T47D (cell line): ENCODE data around the gene C2orf76.
A peak's percentile ranks its signal among the peaks of the same experiment; 100 is the strongest.

ENCODE experiments used
- DNase-seq, 2 experiments: peaks; one replicate each; pipeline versions ENCODE4 v3.0.0 to v3.0.0-alpha.2; 2011 to 2012; ENCODE audit warnings: low read depth in 1 of 2, low spot score in 1 of 2
- JUND ChIP-seq: IDR thresholded peaks from 2 replicates; pipeline ENCODE4 v1.6.1; 2012; ENCODE audit warnings: low read depth
- in situ Hi-C: cut with HindIII; loops from 2 replicates; pipeline ENCODE4 v1.10.0; 2016; ENCODE audit warnings: low sequenced_read_pairs, low pct_unique_long_range_greater_than_20kb

C2orf76 gene

GRCh38 chr2:119349289-119349688 is 17.3 kb downstream of the C2orf76 start:
- in situ Hi-C loops = no loop called here
- TF ChIP-seq JUND = no peak
- no peak for DNase-seq

DNA sequence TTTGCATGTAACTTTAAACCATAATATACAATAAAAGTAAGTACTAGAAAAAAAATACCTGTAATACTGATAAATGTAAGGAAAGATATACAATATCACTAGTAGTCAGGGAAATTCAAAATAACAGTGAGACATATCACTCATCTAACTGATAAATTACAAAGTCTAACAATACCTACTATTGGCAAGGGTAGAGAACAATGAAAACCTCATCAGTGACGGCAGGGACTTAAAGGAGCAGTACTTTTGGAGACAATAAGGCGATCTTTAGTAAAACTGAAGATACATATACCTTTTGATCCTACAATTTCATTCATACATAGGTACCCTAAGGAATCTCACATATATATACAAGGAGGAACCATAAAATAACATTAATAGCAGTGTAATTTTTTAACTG is 24.9 kb downstream of the C2orf76 start:
- no peak for TF ChIP-seq JUND
- DNase-seq = no peak
- in situ Hi-C loops = no loop called here

DNA sequence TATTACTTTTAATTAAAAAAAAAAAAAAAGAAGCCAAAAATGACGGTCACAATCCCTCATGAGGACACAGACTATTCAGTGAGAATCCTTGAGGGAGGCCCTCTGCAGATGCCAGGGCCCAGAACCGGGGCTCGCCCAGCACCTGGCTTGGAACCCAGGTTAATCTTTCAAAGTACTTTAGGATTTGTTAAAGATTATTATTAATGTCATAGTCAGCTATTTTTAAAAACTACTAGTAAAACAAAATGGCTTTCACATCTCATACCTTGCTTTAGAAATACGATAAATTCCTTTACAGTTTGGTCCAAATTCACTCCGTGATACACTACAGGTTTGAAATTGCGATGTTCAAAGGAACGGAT is 27.1 kb downstream of the C2orf76 start:
- no peak for TF ChIP-seq JUND
- in situ Hi-C loops = no loop called here
- no peak for DNase-seq

DNA sequence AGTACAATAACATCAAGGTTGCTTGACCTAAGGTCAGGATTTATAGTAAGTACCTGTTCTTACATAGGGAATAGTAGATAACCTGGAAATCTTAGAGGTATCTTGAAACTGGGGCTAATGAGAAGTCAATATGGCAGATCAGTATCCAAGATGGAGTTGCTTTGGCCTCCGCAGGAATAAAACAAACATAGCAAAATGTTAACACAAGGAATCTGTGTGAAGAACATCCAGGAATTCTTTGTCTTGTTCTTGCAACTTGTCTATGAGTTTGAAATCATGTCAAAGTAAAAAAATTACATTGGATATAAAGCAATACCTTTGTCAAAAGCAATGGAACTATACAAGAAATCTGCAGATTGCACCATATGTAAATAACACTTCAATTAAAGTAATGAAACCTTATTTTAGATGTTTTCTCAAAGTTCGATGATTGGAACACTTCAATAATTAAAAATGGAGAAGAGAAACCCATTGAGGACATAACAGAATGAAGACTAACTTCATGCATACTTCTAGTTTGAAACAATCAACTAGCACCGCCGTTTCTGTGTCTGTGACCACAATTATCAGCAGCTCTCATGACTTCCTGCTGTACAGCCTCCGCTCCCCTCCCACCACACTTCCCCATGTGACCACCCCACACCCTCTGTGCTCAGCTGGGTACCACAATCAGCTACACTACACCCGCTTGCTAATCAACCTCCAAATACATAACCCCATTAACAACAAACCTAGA is 27.6 kb downstream of the C2orf76 start:
- TF ChIP-seq JUND = no peak
- no peak for DNase-seq
- in situ Hi-C loops = no loop called here

GRCh38 chr2:119338272-119338671 is 28.4 kb downstream of the C2orf76 start:
- no peak for TF ChIP-seq JUND
- no peak for DNase-seq
- in situ Hi-C loops = no loop called here

GRCh38 chr2:119337749-119338148 is 28.9 kb downstream of the C2orf76 start:
- TF ChIP-seq JUND = no peak
- no peak for DNase-seq
- in situ Hi-C loops = no loop called here

DNA sequence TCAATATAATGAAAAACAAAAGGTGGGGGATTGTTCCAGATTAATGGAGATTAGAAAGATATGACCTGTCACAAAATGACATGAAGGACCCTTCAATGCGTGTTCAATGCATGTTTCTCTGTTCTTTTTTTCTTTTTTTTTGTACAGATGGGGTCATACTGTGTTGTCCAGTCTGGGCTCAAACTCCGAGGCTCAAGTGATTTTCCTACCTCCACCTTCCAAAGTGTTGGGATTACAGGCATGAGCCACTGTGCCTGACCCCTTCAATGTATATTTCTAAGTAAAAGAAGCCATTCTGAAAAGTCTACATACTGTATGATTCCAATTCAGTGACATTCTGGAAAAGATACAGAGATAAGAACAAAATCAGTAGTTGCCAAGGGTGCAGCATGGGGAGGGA is 32.8 kb downstream of the C2orf76 start:
- in situ Hi-C loops = no loop called here
- TF ChIP-seq JUND = no peak
- DNase-seq = no peak

- no peak for TF ChIP-seq JUND
- in situ Hi-C loops = no loop called here
- DNase-seq = no peak
These were observed 33.3 kb downstream of the C2orf76 start for GRCh38 chr2:119333360-119333759.

GRCh38 chr2:119332953-119333352 is 33.7 kb downstream of the C2orf76 start:
- in situ Hi-C loops = no loop called here
- DNase-seq = no peak
- no peak for TF ChIP-seq JUND

DNA sequence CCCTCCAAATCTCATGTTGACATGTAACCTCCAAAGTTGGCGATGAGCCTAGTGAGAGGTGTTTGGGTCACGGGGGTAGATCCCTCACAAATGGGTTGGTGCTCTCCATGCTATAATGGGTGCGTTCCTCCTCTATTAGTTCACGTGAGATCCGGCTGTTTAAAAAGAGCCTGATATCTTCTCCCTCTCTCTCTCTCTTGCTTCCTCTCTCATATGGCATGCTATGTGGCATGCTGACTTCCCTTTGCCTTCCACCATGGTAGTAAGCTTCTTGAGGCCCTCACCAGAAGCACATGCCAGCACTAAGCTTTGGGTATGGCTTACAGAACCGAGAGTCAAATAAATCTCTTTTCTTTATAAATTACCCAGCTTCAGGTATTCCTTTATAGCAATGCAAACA is 39.2 kb downstream of the C2orf76 start:
- TF ChIP-seq JUND = no peak
- no peak for DNase-seq
- in situ Hi-C loops = no loop called here

DNA sequence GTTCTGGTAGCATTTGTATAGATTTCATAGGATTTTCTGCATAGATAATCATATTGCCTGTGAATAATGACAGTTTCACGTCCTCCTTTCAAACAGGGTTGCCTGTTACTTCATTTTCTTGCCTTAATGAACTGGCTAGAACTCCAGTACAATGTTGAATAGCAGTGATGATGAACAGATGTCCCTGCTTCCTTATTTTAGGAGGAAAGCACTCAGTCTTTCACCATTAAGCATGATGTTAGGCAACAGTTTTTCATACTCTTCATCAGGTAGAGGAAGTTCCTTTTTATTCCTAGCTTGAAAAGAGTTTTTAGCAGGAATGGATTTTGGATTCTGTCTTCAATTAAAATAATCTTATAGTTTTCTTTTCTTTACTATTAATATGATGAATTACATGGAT is 39.7 kb downstream of the C2orf76 start:
- TF ChIP-seq JUND = no peak
- in situ Hi-C loops = no loop called here
- no peak for DNase-seq

- in situ Hi-C loops = no loop called here
- no peak for DNase-seq
- no peak for TF ChIP-seq JUND
These were observed 41.9 kb downstream of the C2orf76 start for GRCh38 chr2:119324685-119325270.

- no peak for DNase-seq
- TF ChIP-seq JUND = no peak
- in situ Hi-C loops = no loop called here
These were observed 43.2 kb downstream of the C2orf76 start for GRCh38 chr2:119323459-119323858.

- in situ Hi-C loops = no loop called here
- peak in 1 of 2 experiments; percentile 57 for DNase-seq
These were observed 47.0 kb downstream of the C2orf76 start for GRCh38 chr2:119319593-119319992.

More at GRCh38 chr2:119319593-119319992, 47.0 kb downstream of the C2orf76 start:
- TF ChIP-seq JUND = no peak
